ENCODE data around the gene GABBR2.

The GABBR2 gene

DNA sequence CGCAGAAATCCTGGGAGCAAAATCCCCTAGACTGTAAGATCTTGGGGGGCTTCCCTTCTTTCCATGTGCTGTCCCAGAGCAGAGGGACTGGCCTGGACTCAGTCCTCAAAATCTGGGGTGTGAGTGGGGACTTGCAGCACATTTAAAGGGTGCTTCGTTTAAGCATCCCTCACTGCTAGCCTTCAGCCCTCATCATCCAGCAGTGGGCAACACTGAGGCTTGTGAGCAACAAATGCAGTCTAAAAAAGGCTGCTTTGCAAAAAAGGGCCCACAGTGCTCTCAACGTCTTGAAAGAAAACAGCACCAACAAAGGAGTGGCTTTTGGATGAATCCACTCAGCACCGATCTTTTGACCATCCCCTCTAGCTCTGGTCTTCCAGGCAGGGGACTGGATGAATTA is 325.0 kb downstream of the GABBR2 start:
- DNase-seq, result no peak

GRCh38 chr9:98381311-98382103 is 327.2 kb downstream of the GABBR2 start:
- no peak for DNase-seq

DNA sequence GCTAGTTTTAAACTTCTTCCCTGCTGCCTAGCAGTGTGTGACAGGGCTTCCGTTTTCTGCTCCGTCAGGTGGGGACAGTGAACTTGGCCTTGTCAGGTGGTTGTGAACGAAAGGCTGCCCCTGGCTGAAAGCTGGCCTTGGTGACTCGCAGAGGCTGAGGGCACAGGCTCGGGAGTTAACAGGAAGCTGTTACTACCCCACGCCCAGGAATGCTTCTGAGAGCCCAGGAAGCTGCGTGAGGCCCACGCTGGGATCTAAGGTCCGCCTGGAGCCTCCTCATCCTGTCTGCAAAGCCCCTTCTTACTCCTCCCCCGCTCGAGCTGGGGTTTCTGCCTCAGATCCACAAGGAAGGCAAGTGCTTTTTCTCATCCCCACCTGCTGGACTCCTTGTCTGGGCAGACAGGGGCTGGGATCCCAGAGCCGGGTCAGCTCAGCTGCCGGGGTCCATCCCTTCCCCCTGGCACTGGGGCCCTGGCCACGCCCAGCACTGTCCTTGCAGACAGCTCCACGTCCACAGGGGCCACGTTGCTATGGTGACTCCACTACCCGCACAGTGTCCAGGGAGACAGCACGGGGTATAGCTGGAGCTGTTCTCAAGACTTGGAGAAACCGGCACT is 328.6 kb downstream of the GABBR2 start:
- DNase-seq, result no peak

GRCh38 chr9:98379572-98379971 is 329.2 kb downstream of the GABBR2 start:
- no peak for DNase-seq

GRCh38 chr9:98378794-98379193 is 329.9 kb downstream of the GABBR2 start:
- DNase-seq, result no peak

- no peak for DNase-seq
These were observed 330.4 kb downstream of the GABBR2 start for GRCh38 chr9:98378206-98378780.

DNA sequence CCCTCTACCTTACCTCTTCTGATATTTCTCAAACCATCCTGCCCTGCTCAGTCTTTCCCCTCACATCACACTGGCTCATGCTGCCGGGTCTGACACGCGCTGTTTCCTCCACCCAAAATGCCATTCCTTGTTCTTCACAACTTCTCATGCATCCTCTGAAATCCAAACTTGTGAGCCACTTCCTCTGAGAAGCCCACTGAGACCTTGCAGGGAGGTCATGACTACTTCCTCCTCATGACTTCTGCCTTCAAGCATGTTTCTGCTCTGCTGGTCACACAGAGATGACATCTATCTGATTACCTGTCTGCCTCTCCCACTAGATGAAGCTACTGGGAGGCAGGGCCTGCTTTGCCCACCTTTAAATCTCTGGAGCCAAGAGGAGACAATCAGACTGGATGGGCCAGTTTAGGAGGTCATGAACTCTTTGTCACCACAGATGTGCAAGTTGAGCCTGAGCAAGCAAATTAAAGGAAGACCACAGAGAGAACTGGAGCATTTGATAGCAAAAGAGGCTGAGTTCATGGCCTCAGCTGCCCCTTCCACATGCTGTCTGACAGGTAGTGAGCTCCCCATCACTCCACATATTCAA is 333.5 kb downstream of the GABBR2 start:
- no peak for DNase-seq

DNA sequence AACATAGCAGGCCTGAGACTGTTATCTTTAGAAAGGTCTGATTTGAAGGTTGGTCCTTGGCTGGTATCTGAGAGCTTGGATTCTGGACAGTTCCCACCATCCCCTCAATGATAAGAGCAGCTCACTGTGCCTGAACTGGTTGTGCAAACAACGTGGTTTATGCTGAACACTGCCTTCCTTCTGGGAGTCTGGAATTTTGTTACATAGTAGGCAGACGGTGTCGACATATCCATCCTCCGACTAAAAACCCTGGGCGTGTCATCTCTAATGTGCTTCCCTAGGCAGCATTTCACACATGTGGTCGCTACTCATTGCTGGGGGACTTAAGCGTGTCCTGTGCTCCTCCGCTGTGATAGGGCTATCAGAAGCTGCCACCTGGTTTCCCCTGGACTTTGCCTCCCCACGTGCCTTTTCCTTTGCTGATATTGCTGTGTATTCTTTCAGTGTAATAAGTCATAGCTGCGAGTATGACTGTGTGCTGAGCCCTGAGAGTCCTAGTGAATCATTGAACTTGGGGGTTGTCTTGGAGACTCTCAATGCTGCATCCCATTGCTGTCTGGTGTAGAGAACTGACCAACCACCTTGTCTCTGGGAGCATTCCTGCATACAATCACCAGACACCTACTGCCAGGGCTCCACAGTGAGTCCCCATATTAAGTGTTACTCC is 334.2 kb downstream of the GABBR2 start:
- DNase-seq, result no peak

GRCh38 chr9:98373609-98374008 is 335.1 kb downstream of the GABBR2 start:
- no peak for DNase-seq

DNA sequence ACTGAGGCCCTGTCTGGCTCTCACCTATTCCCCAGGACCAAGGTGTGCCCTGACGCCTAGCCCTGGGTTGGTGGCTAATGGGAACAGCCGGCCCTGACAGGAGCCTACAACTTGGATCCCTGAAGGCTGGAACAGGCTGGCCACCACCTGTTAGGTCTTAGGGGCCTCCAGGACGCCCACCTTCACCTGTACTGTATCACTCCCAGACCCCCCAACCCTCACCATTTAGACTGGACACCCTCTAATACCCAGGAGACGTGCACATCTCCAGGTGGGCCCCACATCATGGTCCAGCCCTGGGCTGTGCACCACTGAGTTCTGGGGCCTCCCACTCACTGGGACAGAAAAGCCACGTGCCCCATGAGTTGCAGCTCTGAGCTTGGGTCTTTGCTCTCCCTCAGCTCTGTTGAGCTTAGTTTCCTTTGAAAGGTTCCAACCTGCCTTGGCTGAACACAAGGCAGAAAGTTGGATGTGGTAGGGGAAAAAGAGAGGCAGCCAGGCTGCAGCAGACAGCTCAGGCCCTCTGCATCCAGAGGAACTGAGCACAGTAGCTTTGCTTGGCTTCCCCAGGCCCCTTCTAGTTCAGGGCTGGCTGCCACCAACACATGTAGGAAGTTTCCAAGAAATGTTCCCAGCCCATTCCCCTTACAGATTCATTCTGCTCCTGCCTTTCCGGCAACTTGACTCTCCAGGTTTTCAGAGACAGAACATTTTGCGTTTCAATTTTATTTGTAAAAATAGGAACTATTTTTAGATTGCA is 336.5 kb downstream of the GABBR2 start:
- DNase-seq, result no peak

GRCh38 chr9:98370976-98371315 is 337.8 kb downstream of the GABBR2 start:
- no peak for DNase-seq

- DNase-seq, result no peak
These were observed 338.3 kb downstream of the GABBR2 start for GRCh38 chr9:98370300-98370975.

DNA sequence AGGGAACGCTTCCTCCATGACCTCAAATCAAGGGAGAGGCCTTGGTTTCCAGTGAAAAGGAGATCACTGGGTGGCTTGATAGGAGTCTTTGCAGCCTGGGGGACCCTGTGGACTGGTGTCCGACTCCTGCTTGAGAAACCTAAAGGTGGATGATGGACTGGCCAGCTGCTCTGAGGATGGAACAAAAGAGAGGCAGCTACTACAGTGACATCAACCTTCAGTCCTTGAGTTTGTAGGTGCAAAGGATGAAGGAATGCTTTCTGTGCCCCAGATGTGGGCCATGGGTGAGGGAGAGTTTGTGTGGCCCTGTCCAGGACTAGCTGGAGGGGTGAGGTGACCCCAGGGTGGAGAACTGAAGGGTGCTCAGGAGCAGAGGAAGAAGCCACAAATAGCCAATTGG is 338.8 kb downstream of the GABBR2 start:
- no peak for DNase-seq

- DNase-seq, result no peak
These were observed 339.3 kb downstream of the GABBR2 start for GRCh38 chr9:98369471-98369870.

- no peak for DNase-seq
These were observed 339.7 kb downstream of the GABBR2 start for GRCh38 chr9:98369066-98369425.

DNA sequence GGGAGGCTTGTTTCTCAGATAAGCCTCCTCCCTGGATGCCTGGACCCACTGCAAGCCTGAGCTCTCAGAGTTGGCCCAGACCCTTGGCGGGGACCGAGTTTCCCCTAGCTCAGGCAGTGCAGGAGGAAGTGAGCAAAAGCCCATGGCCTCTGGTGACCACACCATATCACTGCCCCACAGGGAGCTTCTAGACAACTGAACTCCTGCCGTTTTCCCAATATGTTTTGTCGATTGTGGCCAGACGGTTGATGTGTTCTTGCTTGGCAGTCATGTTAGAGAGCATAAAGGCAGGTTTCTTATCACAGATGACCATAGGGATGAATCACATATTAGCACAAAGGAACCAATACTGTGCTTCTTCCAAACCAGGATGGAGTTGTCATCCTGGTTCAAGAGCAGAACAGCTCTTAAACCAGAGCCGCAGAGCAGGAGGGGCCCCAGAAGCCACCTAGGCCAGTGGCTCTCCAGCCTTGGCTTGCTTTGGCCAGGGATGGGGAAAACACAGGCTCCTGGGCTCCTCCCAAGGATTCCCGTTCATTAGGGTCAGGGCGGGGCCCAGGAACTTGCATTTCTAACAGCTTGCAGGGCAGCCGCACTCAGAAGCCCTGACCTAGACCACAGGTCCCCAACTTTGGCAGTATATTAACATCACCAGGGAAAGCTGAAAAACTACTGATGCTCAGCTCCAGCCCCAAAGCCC is 340.2 kb downstream of the GABBR2 start:
- DNase-seq, result no peak

DNA sequence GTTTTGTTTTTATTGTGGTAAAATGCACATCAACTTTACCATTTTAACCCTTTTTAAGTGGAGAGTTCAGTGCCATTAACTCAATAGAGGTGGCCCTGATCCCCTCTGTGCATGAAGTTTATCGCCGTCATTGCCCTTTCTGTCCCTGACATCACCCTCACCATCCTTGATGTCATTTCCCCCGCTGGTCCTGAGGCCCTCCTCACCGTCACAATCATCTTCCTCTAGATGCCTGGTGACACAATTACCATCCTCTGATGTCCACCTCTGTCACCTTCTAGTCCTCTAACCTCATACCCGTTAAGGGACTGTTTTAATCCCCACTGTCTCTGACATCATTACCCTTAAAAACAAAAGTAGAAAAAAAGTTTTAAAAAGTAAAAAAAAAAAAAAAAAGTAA is 340.8 kb downstream of the GABBR2 start:
- no peak for DNase-seq

- no peak for DNase-seq
These were observed 341.3 kb downstream of the GABBR2 start for GRCh38 chr9:98367371-98367900.

GRCh38 chr9:98365781-98366180 is 343.0 kb downstream of the GABBR2 start:
- no peak for DNase-seq

DNA sequence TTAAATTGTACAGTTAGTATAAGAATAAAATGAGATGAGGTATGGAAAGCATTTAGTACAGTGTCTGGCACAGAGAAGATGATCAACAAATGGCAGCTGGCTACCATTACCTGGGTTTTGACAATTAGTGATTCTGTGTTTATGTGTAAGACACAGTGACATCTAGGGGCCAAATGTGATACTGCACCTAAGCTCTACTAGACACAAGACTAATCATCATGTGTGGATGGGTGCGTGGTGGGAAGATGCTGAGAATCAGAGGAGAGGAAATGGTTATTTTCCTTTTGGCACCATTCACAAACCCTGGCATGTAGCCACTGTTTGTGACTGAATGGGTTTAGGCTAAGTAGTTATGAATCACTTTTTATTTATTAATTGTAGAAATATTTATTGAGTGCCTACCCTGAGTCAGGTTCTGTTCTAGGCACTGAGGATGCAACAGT is 343.5 kb downstream of the GABBR2 start:
- no peak for DNase-seq

DNA sequence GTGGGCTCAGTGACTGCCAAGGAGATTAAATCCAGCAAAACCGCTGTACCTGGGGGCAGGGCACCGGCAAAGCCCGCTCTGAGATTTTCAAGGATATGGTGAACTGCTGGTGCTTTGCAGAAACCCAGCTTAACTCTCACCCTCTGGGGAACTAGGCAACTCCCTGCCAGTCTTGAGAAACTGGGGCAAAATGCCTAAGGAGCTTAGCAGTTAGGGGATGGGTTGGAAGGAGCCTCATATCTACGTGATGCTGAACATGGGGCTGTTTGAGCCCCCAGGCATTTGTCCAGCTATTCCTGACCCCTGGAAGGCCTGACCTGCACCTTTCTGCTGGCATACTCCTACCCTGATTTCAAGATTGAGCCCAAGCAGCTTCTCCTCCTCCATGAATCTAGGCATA is 344.6 kb downstream of the GABBR2 start:
- no peak for DNase-seq

Measured in activated gamma-delta T cell treated with Interleukin-2 at 50 U/mL for 16 hours (primary cell).